Measurements from ENCODE around the gene BEND5.

The BEND5 gene

GRCh38 chr1:48776393-48777218, at the start of gene BEND5:
TSS of gene BEND5 (minus strand) at chr1:48776891. CDS start at chr1:48776831, 60 bp downstream.
- peak; percentile 85 for DNase-seq (ENCODE audit: low spot score)

DNA sequence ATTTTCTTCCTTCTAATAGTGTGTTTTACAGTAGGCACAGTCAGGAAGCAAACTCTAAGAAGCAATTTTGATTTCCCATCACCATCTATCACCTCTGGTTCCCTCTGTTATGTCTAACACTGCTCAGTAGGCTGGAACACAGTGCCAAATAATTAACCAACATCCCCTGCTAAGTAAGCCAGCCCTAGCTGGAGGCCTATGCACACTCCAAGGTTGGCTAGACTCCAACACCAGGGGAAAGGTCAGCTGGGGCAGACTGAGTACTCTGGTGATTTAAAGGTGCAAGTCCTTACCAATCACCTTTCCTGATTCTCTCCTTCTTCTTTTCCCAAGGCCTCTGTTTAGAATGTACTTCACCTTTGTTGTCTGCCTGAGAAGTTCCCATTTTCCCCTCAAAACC, 46.5 kb upstream of the BEND5 start:
- no peak for DNase-seq (ENCODE audit: low spot score)

DNA sequence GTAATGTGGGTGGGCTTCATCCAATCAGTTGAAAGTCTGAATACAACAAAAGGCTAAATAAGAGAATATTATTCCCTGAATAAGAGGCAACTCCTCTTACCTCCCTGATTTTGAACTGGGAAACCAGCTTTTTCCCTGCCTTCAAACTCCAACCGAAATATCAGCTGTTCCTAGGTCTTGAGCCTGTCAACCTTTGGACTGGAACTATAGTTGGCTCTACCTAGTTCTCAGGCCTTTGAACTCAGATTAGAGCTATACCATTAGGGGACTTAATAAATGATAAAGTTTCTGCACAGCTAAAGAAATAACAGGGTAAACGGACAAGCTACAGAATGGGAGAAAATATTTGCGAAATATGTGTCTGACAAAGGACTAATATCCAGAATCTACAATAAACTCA, 43.8 kb upstream of the BEND5 start:
- no peak for DNase-seq (ENCODE audit: low spot score)

GRCh38 chr1:48817505-48818114, 40.9 kb upstream of the BEND5 start:
- DNase-seq (ENCODE audit: low spot score) = peak; percentile 60

- no peak for DNase-seq (ENCODE audit: low spot score)
Measured at GRCh38 chr1:48810740-48811139, 34.0 kb upstream of the BEND5 start.

DNA sequence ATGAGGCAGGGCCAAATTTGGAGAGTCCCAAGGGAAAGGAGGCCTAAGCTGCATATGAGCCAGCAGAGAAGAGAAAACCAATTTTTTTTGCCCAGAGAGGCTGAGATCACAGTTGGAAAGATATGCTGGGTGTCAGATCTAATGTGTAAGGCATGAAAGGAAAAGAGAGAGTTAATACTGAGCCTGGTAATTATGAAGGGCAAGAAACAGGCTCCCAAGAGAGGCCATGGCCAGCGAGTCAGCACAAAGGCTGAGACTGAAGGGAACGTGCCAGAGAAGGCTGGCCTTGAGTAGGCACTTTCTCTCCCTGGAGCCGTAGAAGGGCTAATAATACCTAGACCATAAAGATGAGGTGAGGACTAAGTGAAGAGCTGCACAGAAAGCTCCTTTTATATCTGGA, 31.8 kb upstream of the BEND5 start:
- DNase-seq (ENCODE audit: low spot score) = no peak

GRCh38 chr1:48807554-48808260, 31.0 kb upstream of the BEND5 start:
- no peak for DNase-seq (ENCODE audit: low spot score)

DNA sequence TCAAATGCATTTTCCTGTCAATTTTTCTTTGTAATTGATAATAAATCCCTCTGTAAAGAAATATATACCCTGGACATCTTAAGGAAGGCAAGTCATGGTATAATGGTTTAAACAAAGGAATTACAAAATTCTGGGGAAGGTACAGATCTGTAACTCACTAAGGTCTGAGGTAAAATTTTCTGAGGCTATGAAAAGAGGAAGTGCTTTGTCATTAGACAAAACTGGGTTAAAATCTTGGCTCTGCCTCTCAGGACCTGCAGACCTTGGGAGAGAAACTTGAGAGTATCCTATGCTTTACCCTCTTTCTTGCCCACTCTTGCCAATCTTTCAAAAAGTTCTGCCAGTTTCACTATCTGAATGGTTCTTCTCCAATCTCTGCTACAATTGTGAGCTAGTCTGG, 26.8 kb upstream of the BEND5 start:
- DNase-seq (ENCODE audit: low spot score) = no peak

GRCh38 chr1:48794816-48795215, 18.1 kb upstream of the BEND5 start:
- DNase-seq (ENCODE audit: low spot score) = no peak

- DNase-seq (ENCODE audit: low spot score) = no peak
Measured at GRCh38 chr1:48793863-48794262, 17.2 kb upstream of the BEND5 start.

GRCh38 chr1:48792961-48793360, 16.3 kb upstream of the BEND5 start:
- no peak for DNase-seq (ENCODE audit: low spot score)

DNA sequence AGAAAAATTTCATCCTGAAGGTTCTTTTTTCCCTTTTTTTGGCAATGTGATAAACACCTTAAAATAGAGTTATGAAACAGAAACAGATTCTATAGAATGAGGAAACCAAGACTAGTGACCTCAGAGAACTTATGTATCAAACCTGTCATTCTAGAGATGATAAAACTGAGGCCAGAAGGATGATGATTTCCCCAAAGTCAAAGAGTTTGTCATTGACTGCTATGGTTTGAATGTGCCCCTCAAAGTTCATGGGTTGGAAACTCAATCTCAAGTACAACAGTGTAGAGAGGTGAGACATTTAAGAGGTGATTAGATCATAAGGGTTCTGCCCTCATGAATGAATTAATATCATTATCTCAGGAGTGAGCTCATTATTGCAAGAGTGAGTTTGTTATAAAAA, 13.7 kb upstream of the BEND5 start:
- no peak for DNase-seq (ENCODE audit: low spot score)

DNA sequence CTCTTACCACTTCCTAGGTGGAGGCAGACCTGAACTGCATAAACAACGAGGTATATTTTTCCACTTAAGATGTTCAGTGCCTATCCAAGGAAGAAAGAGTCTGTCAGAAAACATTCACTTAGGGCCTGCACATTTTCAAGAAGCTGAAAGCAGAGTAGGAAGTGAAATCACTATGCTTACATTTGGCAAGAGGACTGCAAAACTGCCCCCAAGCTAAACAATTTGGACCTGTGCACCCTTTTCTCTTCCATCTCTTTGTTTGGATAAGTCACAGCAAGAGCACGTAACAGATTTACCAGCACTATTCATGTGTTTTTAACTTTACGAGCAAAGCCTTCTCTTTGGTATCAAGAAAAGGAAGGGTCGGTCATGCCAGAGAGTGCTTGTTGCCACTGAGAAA, 13.2 kb upstream of the BEND5 start:
- peak; percentile 14 for DNase-seq (ENCODE audit: low spot score)

GRCh38 chr1:48785869-48786268, 9.2 kb upstream of the BEND5 start:
- no peak for DNase-seq (ENCODE audit: low spot score)

GRCh38 chr1:48784301-48784700, 7.6 kb upstream of the BEND5 start:
- no peak for DNase-seq (ENCODE audit: low spot score)

DNA sequence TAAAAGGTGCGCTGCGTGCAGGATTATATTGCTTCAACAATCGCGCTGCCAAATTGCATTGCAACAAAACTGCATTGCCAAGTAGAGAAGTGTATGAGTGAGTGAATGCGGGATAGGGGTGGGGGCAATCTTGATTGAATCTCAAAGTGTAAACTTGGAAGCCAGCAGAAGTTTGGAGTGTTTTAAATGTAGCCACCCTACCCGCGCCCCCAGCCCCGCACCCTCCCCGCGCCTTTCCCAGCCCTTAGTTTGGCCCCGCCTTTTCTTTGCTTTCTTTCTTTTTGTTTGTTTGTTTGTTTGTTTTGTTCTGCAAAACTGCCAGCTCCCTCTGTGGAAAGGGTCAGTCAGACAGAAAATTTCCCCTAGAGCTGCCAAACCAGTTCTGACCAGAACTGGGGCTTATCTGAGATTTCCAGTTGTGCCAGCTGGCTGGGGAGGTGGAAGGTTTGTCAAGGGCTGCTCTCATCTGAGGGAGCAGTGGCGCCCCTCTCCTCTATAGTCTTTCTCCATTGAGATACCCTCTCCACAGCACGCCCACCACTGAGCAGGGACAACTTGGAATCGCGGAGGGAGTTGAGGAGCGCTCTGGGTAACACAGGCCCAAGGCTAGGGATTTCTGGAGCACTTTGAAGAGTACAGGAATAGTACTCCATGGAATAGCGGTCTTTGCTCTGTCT, 666 bp upstream of the BEND5 start:
- DNase-seq (ENCODE audit: low spot score) = peak; percentile 20

DNA sequence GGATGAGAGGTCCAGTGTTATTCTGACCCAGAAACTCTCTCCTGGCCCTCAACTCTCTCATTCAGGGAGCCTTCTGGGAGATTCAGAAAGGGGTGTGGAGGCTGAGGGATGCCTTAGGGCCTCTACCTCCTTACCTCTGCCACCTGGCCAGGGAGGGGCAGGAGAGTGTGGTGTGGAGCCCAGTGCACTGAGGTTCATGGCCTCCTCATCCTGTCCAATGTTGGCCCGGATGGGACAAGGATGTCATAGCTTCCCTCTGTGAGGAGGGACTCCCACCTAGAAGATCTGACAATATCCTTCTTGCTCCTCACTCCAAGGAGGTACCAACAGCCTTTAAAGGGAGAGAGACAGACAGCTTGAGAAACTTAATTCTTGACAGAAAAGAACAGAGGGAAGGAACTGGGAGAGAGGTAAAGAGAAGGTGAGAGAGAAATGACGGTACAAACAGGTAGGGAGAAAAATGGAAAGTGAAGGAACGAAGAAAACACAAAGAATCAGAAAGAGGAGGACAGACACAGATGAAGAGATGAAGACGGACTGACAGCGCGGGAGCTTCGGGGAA, 779 bp downstream of the BEND5 start:
- no peak for DNase-seq (ENCODE audit: low spot score)

- no peak for DNase-seq (ENCODE audit: low spot score)
Measured at GRCh38 chr1:48773133-48773532, 3.6 kb downstream of the BEND5 start.

DNA sequence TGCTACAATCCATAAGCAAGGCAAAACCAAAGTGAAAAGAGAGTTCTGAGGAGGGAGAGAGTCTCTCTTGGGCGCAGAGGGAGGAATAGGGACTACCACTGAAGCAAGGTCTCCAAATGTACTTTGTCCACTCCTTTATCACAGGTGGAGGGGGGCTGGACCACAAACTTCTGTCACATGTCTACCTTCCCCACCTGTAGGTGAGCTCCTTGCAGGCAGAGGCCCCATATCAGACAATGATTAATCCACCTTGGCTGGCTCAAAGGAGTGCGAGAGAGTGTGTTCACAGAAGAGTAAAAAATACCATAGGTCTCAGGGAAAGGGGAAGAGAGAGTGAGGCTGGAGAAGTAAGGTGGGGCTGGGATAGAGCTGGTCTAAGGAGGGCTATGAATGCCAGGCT, 4.5 kb downstream of the BEND5 start:
- no peak for DNase-seq (ENCODE audit: low spot score)

DNA sequence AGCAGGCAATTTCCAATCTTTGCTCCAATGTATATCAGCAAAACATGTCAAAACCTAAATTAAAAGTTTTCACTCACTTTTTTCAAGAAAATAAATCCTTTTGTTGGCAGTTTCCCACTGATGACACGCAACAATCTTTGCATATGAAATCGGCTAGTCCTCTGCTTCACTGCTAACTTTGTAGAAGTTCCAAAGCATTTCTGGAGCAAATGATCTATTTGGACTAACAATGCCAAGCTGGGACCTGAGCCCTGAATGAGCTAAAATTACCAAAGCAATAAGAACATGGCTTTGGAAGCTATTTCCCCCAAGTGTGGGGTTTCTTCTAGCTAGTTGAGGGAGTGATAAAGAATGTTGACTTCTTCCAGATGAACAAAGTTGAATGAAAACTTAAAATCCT, 5.1 kb downstream of the BEND5 start:
- no peak for DNase-seq (ENCODE audit: low spot score)

DNA sequence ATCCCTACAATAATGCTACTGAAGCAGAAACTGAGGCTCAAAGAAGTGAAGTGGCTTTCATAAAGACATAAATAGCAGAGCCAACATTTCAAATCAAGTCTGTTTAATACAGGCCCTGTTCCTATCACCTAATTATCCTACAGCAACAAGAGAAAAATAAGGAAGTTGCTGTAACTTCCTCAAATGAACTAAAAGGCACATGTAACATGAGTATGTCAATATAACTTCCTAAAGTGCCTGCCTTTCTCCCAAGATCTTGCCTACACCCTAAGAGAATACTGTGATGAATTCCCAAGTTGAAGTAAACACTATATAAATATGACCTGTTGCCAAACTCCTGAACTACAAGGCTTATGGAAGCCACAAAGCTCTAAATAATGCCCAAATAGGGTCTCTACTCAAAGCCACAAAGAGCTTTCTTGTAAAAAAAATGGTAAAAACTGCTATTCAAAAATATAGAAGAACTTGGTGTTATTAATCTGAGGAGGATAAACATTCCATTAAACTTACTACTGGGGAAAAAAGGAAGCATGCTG, 8.6 kb downstream of the BEND5 start:
- DNase-seq (ENCODE audit: low spot score) = no peak

DNA sequence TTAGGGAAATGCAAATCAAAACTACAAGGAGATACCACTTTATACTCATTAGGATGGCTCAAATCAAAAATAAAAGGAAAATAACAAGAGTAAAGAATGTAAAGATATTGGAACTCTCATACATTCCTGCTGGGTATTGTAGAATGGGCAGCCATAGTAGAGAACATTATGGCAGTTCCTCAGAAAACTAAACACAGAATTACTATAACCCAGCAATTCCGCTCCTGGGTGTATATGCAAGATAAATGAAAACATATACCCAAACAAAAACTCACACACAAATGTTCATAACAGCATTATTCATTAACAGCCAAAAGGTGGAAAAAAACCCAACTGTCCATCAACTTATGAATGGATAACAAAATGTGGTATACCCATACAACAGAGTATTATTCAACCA, 11.4 kb downstream of the BEND5 start:
- DNase-seq (ENCODE audit: low spot score) = no peak
